Astrocyte (in vitro differentiated cells and primary cell): ENCODE results near the gene BTLA. TPM values are rescaled to one million over a fixed set of nuclear protein-coding genes. Genes with fewer than 3 reads are reported as not detected.

Source experiments
- DNase-seq: peaks from one replicate; pipeline ENCODE4 v3.0.0-alpha.2; 2010; ENCODE audit warnings: low read depth
- FAIRE-seq: peaks from 2 replicates; lab custom pipeline; 2011; peaks lifted over from hg19 to GRCh38; lab: Jason Lieb, UNC
- H2AFZ ChIP-seq: 2 replicates; pipeline ENCODE4 v1.6.0; 2012; ENCODE audit warnings: low read depth, low read length, inconsistent platforms
- H3K27ac ChIP-seq: 2 replicates; pipeline ENCODE4 v1.5.1; 2011; ENCODE audit warnings: low read depth, low read length, inconsistent platforms
- H3K27me3 ChIP-seq: 2 replicates; pipeline ENCODE4 v1.6.0; 2011; ENCODE audit warnings: low read length, inconsistent platforms; ENCODE audit not compliant: insufficient read depth
- H3K36me3 ChIP-seq: 2 replicates; pipeline ENCODE4 v1.5.1; 2011; ENCODE audit warnings: low read length, inconsistent platforms; ENCODE audit not compliant: insufficient read depth
- H3K4me1 ChIP-seq: 2 replicates; pipeline ENCODE4 v1.5.1; 2011; ENCODE audit warnings: low read length, inconsistent platforms; ENCODE audit not compliant: insufficient read depth
- H3K4me2 ChIP-seq: 2 replicates; pipeline ENCODE4 v1.6.0; 2012; ENCODE audit warnings: low read length, inconsistent platforms
- H3K4me3 ChIP-seq: 2 replicates; pipeline ENCODE4 v1.5.1; 2011; ENCODE audit warnings: low read depth, mild to moderate bottlenecking, low read length, inconsistent platforms; ENCODE audit not compliant: insufficient read depth
- H3K79me2 ChIP-seq: 2 replicates; pipeline ENCODE4 v1.6.0; 2012; ENCODE audit warnings: mild to moderate bottlenecking, low read length, inconsistent platforms; ENCODE audit not compliant: insufficient read depth
- H3K9ac ChIP-seq: 2 replicates; pipeline ENCODE4 v1.6.0; 2012; ENCODE audit warnings: mild to moderate bottlenecking, low read length, inconsistent platforms
- H3K9me3 ChIP-seq: 2 replicates; pipeline ENCODE4 v1.5.1; 2012; ENCODE audit warnings: low read depth, mild to moderate bottlenecking, low read length, inconsistent platforms; ENCODE audit not compliant: insufficient read depth
- H4K20me1 ChIP-seq: 2 replicates; pipeline ENCODE4 v1.6.0; 2012; ENCODE audit warnings: low read length, inconsistent platforms; ENCODE audit not compliant: insufficient read depth
- H3K27ac Mint-ChIP-seq: one replicate; pipeline ENCODE4 v1.8.0; 2021; ENCODE audit warnings: mild to moderate bottlenecking, mixed read lengths; ENCODE audit not compliant: unreplicated experiment
- H3K27me3 Mint-ChIP-seq: one replicate; pipeline ENCODE4 v1.8.0; 2021; ENCODE audit warnings: low read depth, mixed read lengths; ENCODE audit not compliant: unreplicated experiment
- H3K36me3 Mint-ChIP-seq: one replicate; pipeline ENCODE4 v1.8.0; 2021; ENCODE audit warnings: low read depth, mixed read lengths; ENCODE audit not compliant: unreplicated experiment
- H3K4me1 Mint-ChIP-seq: one replicate; pipeline ENCODE4 v1.8.0; 2021; ENCODE audit warnings: low read depth, mixed read lengths; ENCODE audit not compliant: unreplicated experiment
- H3K4me3 Mint-ChIP-seq: one replicate; pipeline ENCODE4 v1.8.0; 2021; ENCODE audit warnings: mild to moderate bottlenecking, moderate library complexity, mixed read lengths; ENCODE audit not compliant: unreplicated experiment
- H3K9me3 Mint-ChIP-seq: one replicate; pipeline ENCODE4 v1.8.0; 2021; ENCODE audit warnings: mild to moderate bottlenecking, mixed read lengths; ENCODE audit not compliant: unreplicated experiment
- CTCF ChIP-seq: IDR thresholded peaks from 2 replicates; pipeline ENCODE4 v1.5.1; 2011; ENCODE audit warnings: low read depth, mild to moderate bottlenecking, inconsistent platforms, low read length, moderate library complexity; ENCODE audit not compliant: insufficient read depth
- EZH2 ChIP-seq: IDR thresholded peaks from 2 replicates; pipeline ENCODE4 v1.6.1; 2012; ENCODE audit warnings: mild to moderate bottlenecking, low read length, inconsistent platforms; ENCODE audit not compliant: insufficient read depth
- total RNA-seq: library from RNA; stranded (reverse); gene quantifications from 2 replicates; pipeline ENCODE4 v1.2.1, GENCODE V29; 2021

Gene BTLA
- total RNA-seq, 1 donor from 2014 or later, result not detected

- TF ChIP-seq CTCF, result no peak
- no peak for TF ChIP-seq EZH2
- H3K27ac Mint-ChIP-seq, result no peak overlapping the region
- Histone ChIP-seq H3K27me3 (no peaks in the 10 kb centered on the region), H3K36me3 (no peaks in the 10 kb centered on the region), H3K4me2 (no peak overlapping the region), H3K27ac (no peak overlapping the region), H3K79me2 (no peaks in the 10 kb centered on the region), H3K4me3 (no peak overlapping the region), H4K20me1 (no peaks in the 10 kb centered on the region), H3K9ac (no peak overlapping the region), H3K4me1 (no peaks in the 10 kb centered on the region), H2AFZ (no peak overlapping the region), H3K9me3 (no peaks in the 10 kb centered on the region)
- H3K4me1 Mint-ChIP-seq, result no peaks in the 10 kb centered on the region
- no peak for FAIRE-seq
- H3K36me3 Mint-ChIP-seq, result no peaks in the 10 kb centered on the region
- H3K27me3 Mint-ChIP-seq, result no peaks in the 10 kb centered on the region
- no peak overlapping the region for H3K4me3 Mint-ChIP-seq
- DNase-seq, result no peak
- no peaks in the 10 kb centered on the region for H3K9me3 Mint-ChIP-seq
Observed at GRCh38 chr3:112481302-112481721, 18.0 kb downstream of the BTLA start.

GRCh38 chr3:112477891-112478290, 21.4 kb downstream of the BTLA start:
- H4K20me1 ChIP-seq, result no peaks in the 10 kb centered on the region
- Mint-ChIP-seq H3K4me3 (no peak overlapping the region), H3K27me3 (no peaks in the 10 kb centered on the region), H3K9me3 (no peaks in the 10 kb centered on the region), H3K36me3 (no peaks in the 10 kb centered on the region), H3K27ac (no peak overlapping the region), H3K4me1 (no peaks in the 10 kb centered on the region)
- H3K9ac ChIP-seq, result no peak overlapping the region
- no peak overlapping the region for H3K4me3 ChIP-seq
- H3K79me2 ChIP-seq, result no peaks in the 10 kb centered on the region
- no peaks in the 10 kb centered on the region for H3K4me1 ChIP-seq
- H3K4me2 ChIP-seq, result no peak overlapping the region
- TF ChIP-seq CTCF (no peak), EZH2 (no peak)
- H3K27me3 ChIP-seq, result no peaks in the 10 kb centered on the region
- no peaks in the 10 kb centered on the region for H3K9me3 ChIP-seq
- DNase-seq, result no peak
- no peak overlapping the region for H3K27ac ChIP-seq
- H3K36me3 ChIP-seq, result no peaks in the 10 kb centered on the region
- no peak overlapping the region for H2AFZ ChIP-seq
- no peak for FAIRE-seq

GRCh38 chr3:112476346-112476745, 22.9 kb downstream of the BTLA start:
- H3K4me2 ChIP-seq, result no peak overlapping the region
- no peaks in the 10 kb centered on the region for H3K27me3 Mint-ChIP-seq
- H3K9me3 ChIP-seq, result no peaks in the 10 kb centered on the region
- TF ChIP-seq CTCF, result no peak
- no peak for TF ChIP-seq EZH2
- H3K4me3 Mint-ChIP-seq, result no peak overlapping the region
- no peak overlapping the region for H3K9ac ChIP-seq
- H3K27ac Mint-ChIP-seq, result no peak overlapping the region
- no peaks in the 10 kb centered on the region for H3K27me3 ChIP-seq
- H3K36me3 ChIP-seq, result no peaks in the 10 kb centered on the region
- DNase-seq (no peak), FAIRE-seq (no peak)
- no peak overlapping the region for H2AFZ ChIP-seq
- no peaks in the 10 kb centered on the region for H3K4me1 Mint-ChIP-seq
- H3K4me3 ChIP-seq, result no peak overlapping the region
- H4K20me1 ChIP-seq, result no peaks in the 10 kb centered on the region
- H3K4me1 ChIP-seq, result no peaks in the 10 kb centered on the region
- H3K27ac ChIP-seq, result no peak overlapping the region
- H3K79me2 ChIP-seq, result no peaks in the 10 kb centered on the region
- no peaks in the 10 kb centered on the region for H3K36me3 Mint-ChIP-seq
- no peaks in the 10 kb centered on the region for H3K9me3 Mint-ChIP-seq
